ENCODE data around the gene DTX4.

DNA sequence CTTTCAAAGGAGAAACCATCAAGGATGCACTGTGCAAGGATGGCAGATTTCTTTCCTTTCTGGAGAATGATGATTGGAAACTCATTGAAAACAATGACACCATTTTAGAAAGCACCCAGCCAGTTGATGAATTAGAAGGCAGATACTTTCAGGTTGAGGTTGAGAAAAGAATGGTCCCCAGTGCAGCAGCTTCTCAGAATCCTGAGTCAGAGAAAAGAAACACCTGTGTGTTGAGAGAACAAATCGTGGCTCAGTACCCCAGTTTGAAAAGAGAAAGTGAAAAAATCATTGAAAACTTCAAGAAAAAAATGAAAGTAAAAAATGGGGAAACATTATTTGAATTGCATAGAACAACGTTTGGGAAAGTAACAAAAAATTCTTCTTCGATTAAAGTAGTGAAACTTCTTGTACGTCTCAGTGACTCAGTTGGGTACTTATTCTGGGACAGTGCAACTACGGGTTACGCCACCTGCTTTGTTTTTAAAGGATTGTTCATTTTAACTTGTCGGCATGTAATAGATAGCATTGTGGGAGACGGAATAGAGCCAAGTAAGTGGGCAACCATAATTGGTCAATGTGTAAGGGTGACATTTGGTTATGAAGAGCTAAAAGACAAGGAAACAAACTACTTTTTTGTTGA, 19.5 kb upstream of the DTX4 start:
- TF ChIP-seq, protein P1, sequence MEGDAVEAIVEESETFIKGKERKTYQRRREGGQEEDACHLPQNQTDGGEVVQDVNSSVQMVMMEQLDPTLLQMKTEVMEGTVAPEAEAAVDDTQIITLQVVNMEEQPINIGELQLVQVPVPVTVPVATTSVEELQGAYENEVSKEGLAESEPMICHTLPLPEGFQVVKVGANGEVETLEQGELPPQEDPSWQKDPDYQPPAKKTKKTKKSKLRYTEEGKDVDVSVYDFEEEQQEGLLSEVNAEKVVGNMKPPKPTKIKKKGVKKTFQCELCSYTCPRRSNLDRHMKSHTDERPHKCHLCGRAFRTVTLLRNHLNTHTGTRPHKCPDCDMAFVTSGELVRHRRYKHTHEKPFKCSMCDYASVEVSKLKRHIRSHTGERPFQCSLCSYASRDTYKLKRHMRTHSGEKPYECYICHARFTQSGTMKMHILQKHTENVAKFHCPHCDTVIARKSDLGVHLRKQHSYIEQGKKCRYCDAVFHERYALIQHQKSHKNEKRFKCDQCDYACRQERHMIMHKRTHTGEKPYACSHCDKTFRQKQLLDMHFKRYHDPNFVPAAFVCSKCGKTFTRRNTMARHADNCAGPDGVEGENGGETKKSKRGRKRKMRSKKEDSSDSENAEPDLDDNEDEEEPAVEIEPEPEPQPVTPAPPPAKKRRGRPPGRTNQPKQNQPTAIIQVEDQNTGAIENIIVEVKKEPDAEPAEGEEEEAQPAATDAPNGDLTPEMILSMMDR (conservative IDR thresholded peaks at IDR 0.05; ENCODE audit: low read depth, low read length): no peak
- TF ChIP-seq, protein P2, sequence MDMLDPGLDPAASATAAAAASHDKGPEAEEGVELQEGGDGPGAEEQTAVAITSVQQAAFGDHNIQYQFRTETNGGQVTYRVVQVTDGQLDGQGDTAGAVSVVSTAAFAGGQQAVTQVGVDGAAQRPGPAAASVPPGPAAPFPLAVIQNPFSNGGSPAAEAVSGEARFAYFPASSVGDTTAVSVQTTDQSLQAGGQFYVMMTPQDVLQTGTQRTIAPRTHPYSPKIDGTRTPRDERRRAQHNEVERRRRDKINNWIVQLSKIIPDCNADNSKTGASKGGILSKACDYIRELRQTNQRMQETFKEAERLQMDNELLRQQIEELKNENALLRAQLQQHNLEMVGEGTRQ (IDR thresholded peaks at IDR 0.05; ENCODE audit: low read depth, low read length): no peak
- TF ChIP-seq POLR2A (IDR thresholded peaks at IDR 0.05; ENCODE audit: low read depth, low read length) (no peak), RFX5 (IDR thresholded peaks at IDR 0.05; ENCODE audit: low read depth, low read length) (no peak), BHLHE40 (IDR thresholded peaks at IDR 0.05; ENCODE audit: low read depth, low read length) (no peak), SMC3 (IDR thresholded peaks at IDR 0.05; ENCODE audit: low read depth, low read length) (no peak), RCOR1 (IDR thresholded peaks at IDR 0.05; ENCODE audit: insufficient replicate concordance, low read length) (no peak), MXI1 (IDR thresholded peaks at IDR 0.05; ENCODE audit: borderline replicate concordance, low read depth, low read length) (no peak)
